CD8-positive, alpha-beta memory T cell (primary cell): ENCODE results near the gene SEC22C. TPM values are rescaled to one million over a fixed set of nuclear protein-coding genes. Genes with fewer than 3 reads are reported as not detected.

ENCODE experiments used
- polyA plus RNA-seq: library from polyadenylated mRNA; unstranded; fragments of 300-500 nt; fragmentation: Illumina TruSeq; gene quantifications from one replicate; pipeline ENCODE4 v1.2.3, GENCODE V29; 2021
- total RNA-seq, 2 experiments: library from RNA; stranded (reverse); gene quantifications; one replicate each; pipeline ENCODE4 v1.2.3, GENCODE V29; 2021

SEC22C gene
- total and polyA plus RNA-seq, 3 experiments from 2014 or later = 45.5 to 53.6 (median 52.6) TPM

Other genes with a start within 250 kb of the SEC22C start
- not detected for gene LYZL4, start 171.4 kb downstream of the SEC22C start, total RNA-seq
- not detected for gene LYZL4, start 171.4 kb downstream of the SEC22C start, polyA plus RNA-seq
- 1 to 10 TPM; 5.4 to 5.9 TPM for gene VIPR1, start 79.3 kb downstream of the SEC22C start, total RNA-seq
- 12.7 TPM for gene VIPR1, start 79.3 kb downstream of the SEC22C start, polyA plus RNA-seq
- gene SS18L2, start 8.9 kb upstream of the SEC22C start, total RNA-seq = 10 to 100 TPM; 80.4 to 80.7 TPM
- gene SS18L2, start 8.9 kb upstream of the SEC22C start, polyA plus RNA-seq = 159 TPM
- 10 to 100 TPM; 54.1 to 58.2 TPM for gene NKTR, start 18.7 kb upstream of the SEC22C start, total RNA-seq
- 15.8 TPM for gene NKTR, start 18.7 kb upstream of the SEC22C start, polyA plus RNA-seq
- gene ZBTB47, start 71.7 kb upstream of the SEC22C start, total RNA-seq = under 1 TPM; 0.48 to 0.60 TPM
- not detected for gene ZBTB47, start 71.7 kb upstream of the SEC22C start, polyA plus RNA-seq
- not detected for gene KLHL40, start 103.6 kb upstream of the SEC22C start, total RNA-seq
- not detected for gene KLHL40, start 103.6 kb upstream of the SEC22C start, polyA plus RNA-seq
- gene HHATL, start 120.8 kb upstream of the SEC22C start, total RNA-seq = not detected
- not detected for gene HHATL, start 120.8 kb upstream of the SEC22C start, polyA plus RNA-seq
- under 1 TPM; 0.42 to 0.44 TPM for gene CCDC13, start 191.3 kb upstream of the SEC22C start, total RNA-seq
- 0.33 TPM for gene CCDC13, start 191.3 kb upstream of the SEC22C start, polyA plus RNA-seq
- gene HIGD1A, start 222.5 kb upstream of the SEC22C start, total RNA-seq = 10 to 100 TPM; 89.3 to 93.2 TPM
- gene HIGD1A, start 222.5 kb upstream of the SEC22C start, polyA plus RNA-seq = 101 TPM
- gene ACKR2, start 227.5 kb upstream of the SEC22C start, total RNA-seq = under 1 TPM; 0.20 to 0.92 TPM
- not detected for gene ACKR2, start 227.5 kb upstream of the SEC22C start, polyA plus RNA-seq